ENCODE results near the gene TAS1R3.

The TAS1R3 gene

GRCh38 chr1:1331068-1331965 lies at the start of gene TAS1R3:
Gene TAS1R3 (plus strand): TSS chr1:1331280. CDS start chr1:1331346, 66 bp downstream.
- no peak for DNase-seq

- DNase-seq: no peak
Observed at GRCh38 chr1:1281533-1282321, 49.4 kb upstream of the TAS1R3 start.

- DNase-seq: no peak
Observed at GRCh38 chr1:1282998-1283397, 48.1 kb upstream of the TAS1R3 start.

GRCh38 chr1:1283821-1284220 lies 47.3 kb upstream of the TAS1R3 start:
- no peak for DNase-seq

- no peak for DNase-seq
Observed at GRCh38 chr1:1284221-1285101, 46.6 kb upstream of the TAS1R3 start.

- DNase-seq: no peak
Observed at GRCh38 chr1:1285102-1285571, 45.9 kb upstream of the TAS1R3 start.

GRCh38 chr1:1285611-1286311 lies 45.3 kb upstream of the TAS1R3 start:
- no peak for DNase-seq

- no peak for DNase-seq
Observed at GRCh38 chr1:1286313-1287261, 44.5 kb upstream of the TAS1R3 start.

GRCh38 chr1:1287288-1288110 lies 43.6 kb upstream of the TAS1R3 start:
- DNase-seq: no peak

- peak; percentile 9 for DNase-seq
Observed at GRCh38 chr1:1290238-1290731, 40.8 kb upstream of the TAS1R3 start.

- no peak for DNase-seq
Observed at GRCh38 chr1:1291023-1291528, 40.0 kb upstream of the TAS1R3 start.

- peak; percentile 68 for DNase-seq
Observed at GRCh38 chr1:1291548-1292441, 39.3 kb upstream of the TAS1R3 start.

- no peak for DNase-seq
Observed at GRCh38 chr1:1292442-1292779, 38.7 kb upstream of the TAS1R3 start.

GRCh38 chr1:1292851-1293250 lies 38.2 kb upstream of the TAS1R3 start:
- no peak for DNase-seq

GRCh38 chr1:1293263-1294249 lies 37.5 kb upstream of the TAS1R3 start:
- no peak for DNase-seq

GRCh38 chr1:1294250-1294890 lies 36.7 kb upstream of the TAS1R3 start:
- no peak for DNase-seq
